ENCODE data around the gene MCM9. TPM values are rescaled to one million over a fixed set of nuclear protein-coding genes. Genes with fewer than 3 reads are reported as not detected.

Gene MCM9
- total and polyA plus RNA-seq, 7 donors: 1.6 to 5.6 (median 4.6) TPM

DNA sequence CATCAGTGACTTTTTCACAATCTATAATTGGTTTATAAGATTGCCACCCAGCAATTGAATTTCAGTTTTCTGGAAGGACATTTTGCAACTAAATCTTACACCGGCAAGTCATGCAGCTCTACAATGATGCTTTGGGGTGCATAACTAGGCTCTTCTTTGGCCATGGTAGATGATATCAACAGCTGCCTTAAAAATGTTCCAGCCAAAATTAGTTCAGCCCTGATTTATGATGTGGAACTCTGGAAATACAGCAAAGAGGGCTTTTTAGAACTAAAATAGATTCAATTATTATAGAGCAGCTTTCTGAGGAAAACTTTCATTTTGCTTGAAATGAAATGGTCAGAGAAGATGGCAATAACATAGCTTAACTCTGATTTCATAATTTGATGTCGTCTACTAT, 18.4 kb upstream of the MCM9 start:
- no peaks in the 10 kb centered on the region for H3K4me1 ChIP-seq
- H3K9me3 ChIP-seq: no peaks in the 10 kb centered on the region
- H3K4me3 ChIP-seq: no peak overlapping the region
- WGBS, 3 donors: 14 to 35% (median 25%) methylated on average over 2 of the region's 2 CpGs
- no peak for ATAC-seq
- H3K27ac ChIP-seq: no peak overlapping the region
- no peaks in the 10 kb centered on the region for H3K27me3 ChIP-seq (ENCODE audit: insufficient read depth in 3 of 3, low read length in 2 of 3)
- no peaks in the 10 kb centered on the region for H3K36me3 ChIP-seq (ENCODE audit: insufficient read depth in 1 of 2, low read depth in 1 of 2)
- TF ChIP-seq, protein P1, sequence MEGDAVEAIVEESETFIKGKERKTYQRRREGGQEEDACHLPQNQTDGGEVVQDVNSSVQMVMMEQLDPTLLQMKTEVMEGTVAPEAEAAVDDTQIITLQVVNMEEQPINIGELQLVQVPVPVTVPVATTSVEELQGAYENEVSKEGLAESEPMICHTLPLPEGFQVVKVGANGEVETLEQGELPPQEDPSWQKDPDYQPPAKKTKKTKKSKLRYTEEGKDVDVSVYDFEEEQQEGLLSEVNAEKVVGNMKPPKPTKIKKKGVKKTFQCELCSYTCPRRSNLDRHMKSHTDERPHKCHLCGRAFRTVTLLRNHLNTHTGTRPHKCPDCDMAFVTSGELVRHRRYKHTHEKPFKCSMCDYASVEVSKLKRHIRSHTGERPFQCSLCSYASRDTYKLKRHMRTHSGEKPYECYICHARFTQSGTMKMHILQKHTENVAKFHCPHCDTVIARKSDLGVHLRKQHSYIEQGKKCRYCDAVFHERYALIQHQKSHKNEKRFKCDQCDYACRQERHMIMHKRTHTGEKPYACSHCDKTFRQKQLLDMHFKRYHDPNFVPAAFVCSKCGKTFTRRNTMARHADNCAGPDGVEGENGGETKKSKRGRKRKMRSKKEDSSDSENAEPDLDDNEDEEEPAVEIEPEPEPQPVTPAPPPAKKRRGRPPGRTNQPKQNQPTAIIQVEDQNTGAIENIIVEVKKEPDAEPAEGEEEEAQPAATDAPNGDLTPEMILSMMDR (IDR thresholded peaks at IDR 0.05): no peak
- intact Hi-C loops (cut with DNase I): no loop called here
- no peak for DNase-seq

GRCh38 chr6:118952683-118953082, 17.7 kb upstream of the MCM9 start:
- WGBS, 3 donors: 90 to 100% (median 92%) methylated on average over 2 of the region's 2 CpGs
- Histone ChIP-seq H3K4me3 (no peak overlapping the region), H3K9me3 (no peaks in the 10 kb centered on the region), H3K36me3 (ENCODE audit: insufficient read depth in 1 of 2, low read depth in 1 of 2) (no peaks in the 10 kb centered on the region), H3K4me1 (no peaks in the 10 kb centered on the region), H3K27me3 (ENCODE audit: insufficient read depth in 3 of 3, low read length in 2 of 3) (no peaks in the 10 kb centered on the region), H3K27ac (no peak overlapping the region)
- TF ChIP-seq, protein P1 (IDR thresholded peaks at IDR 0.05): no peak
- no peak for ATAC-seq
- intact Hi-C loops (cut with DNase I): no loop called here
- no peak for DNase-seq

- no peaks in the 10 kb centered on the region for H3K27me3 ChIP-seq (ENCODE audit: insufficient read depth in 3 of 3, low read length in 2 of 3)
- peaks cover 12% of the 10 kb centered on the region for H3K9me3 ChIP-seq
- TF ChIP-seq, protein P1 (IDR thresholded peaks at IDR 0.05): no peak
Observed at GRCh38 chr6:118945217-118945616, 10.3 kb upstream of the MCM9 start.

GRCh38 chr6:118940770-118941169, 5.8 kb upstream of the MCM9 start:
- Histone ChIP-seq H3K27ac (no peak overlapping the region), H3K4me1 (no peaks in the 10 kb centered on the region), H3K4me3 (no peak overlapping the region), H3K27me3 (ENCODE audit: insufficient read depth in 3 of 3, low read length in 2 of 3) (no peaks in the 10 kb centered on the region), H3K36me3 (ENCODE audit: insufficient read depth in 1 of 2, low read depth in 1 of 2) (no peaks in the 10 kb centered on the region), H3K9me3 (peaks cover 8% of the 10 kb centered on the region)
- WGBS, 3 donors: 94 to 97% (median 96%) methylated on average over 2 of the region's 2 CpGs
- intact Hi-C loops (cut with DNase I): no loop called here
- TF ChIP-seq, protein P1 (IDR thresholded peaks at IDR 0.05): no peak
- DNase-seq (no peak), ATAC-seq (no peak)

More at GRCh38 chr6:118945217-118945616, 10.3 kb upstream of the MCM9 start:
- Histone ChIP-seq H3K4me3 (no peak overlapping the region), H3K4me1 (no peaks in the 10 kb centered on the region), H3K27ac (no peak overlapping the region), H3K36me3 (ENCODE audit: insufficient read depth in 1 of 2, low read depth in 1 of 2) (no peaks in the 10 kb centered on the region)
- DNase-seq (no peak), ATAC-seq (no peak)
- intact Hi-C loops (cut with DNase I): no loop called here

DNA sequence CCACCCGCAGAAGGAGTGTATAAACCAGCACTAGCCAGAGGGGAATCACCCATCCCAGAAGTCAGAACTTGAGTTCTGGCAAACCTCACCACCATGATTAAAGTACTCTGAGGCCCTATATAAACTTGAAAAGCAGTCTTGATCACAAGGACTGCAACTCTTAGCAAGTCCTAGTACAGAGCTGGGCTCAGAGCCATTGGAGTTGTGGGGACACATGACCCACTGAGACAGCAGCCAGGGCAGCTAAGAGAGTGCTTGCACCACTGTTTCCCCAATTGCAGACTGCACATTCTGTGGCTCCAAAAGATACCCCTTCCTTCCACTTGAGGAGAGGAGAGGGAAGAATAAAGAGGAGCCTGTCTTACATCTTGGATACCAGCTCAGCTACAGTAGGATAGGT, 4.7 kb upstream of the MCM9 start:
- no peaks in the 10 kb centered on the region for H3K36me3 ChIP-seq (ENCODE audit: insufficient read depth in 1 of 2, low read depth in 1 of 2)
- H3K9me3 ChIP-seq: peaks cover under 1% of the 10 kb centered on the region
- intact Hi-C loops (cut with DNase I): no loop called here
- ATAC-seq (no peak), DNase-seq (no peak)
- no peak overlapping the region for H3K27ac ChIP-seq
- no peak overlapping the region for H3K4me3 ChIP-seq
- H3K4me1 ChIP-seq: peaks cover 4% of the 10 kb centered on the region
- 77 to 96% (median 95%) methylated on average over 1 of the region's 1 CpG for WGBS, 3 donors
- TF ChIP-seq, protein P1 (IDR thresholded peaks at IDR 0.05): no peak
- no peaks in the 10 kb centered on the region for H3K27me3 ChIP-seq (ENCODE audit: insufficient read depth in 3 of 3, low read length in 2 of 3)

Measured in psoas muscle (tissue), 8 donors.